ENCODE measurements around the gene ELSPBP1.

The ELSPBP1 gene

GRCh38 chr19:48043675-48044258, 49.3 kb downstream of the ELSPBP1 start, which contains the start of gene CABP5:
CABP5 (minus strand) TSS chr19:48044079; CDS start chr19:48043922, 157 bp downstream.
- TF ChIP-seq CTCF (IDR thresholded peaks at IDR 0.05; ENCODE audit: insufficient read depth, low read depth, low read length, missing control alignments) = no peak
- DNase-seq (ENCODE audit: low read depth) = no peak
- H3K4me3 ChIP-seq (ENCODE audit: low read depth, low read length) = no peak within 1 kb of the TSS

- DNase-seq (ENCODE audit: low read depth) = no peak
- no peak for TF ChIP-seq CTCF (IDR thresholded peaks at IDR 0.05; ENCODE audit: insufficient read depth, low read depth, low read length, missing control alignments)
- H3K4me3 ChIP-seq (ENCODE audit: low read depth, low read length) = no peak overlapping the region
Observed at GRCh38 chr19:48044561-48044960, 50.1 kb downstream of the ELSPBP1 start.

- DNase-seq (ENCODE audit: low read depth) = no peak
Observed at GRCh38 chr19:48051335-48052033, 57.1 kb downstream of the ELSPBP1 start.

GRCh38 chr19:48053076-48053475, 58.6 kb downstream of the ELSPBP1 start:
- H3K4me3 ChIP-seq (ENCODE audit: low read depth, low read length) = no peak overlapping the region
- no peak for DNase-seq (ENCODE audit: low read depth)
- no peak for TF ChIP-seq CTCF (IDR thresholded peaks at IDR 0.05; ENCODE audit: insufficient read depth, low read depth, low read length, missing control alignments)

More at GRCh38 chr19:48051335-48052033, 57.1 kb downstream of the ELSPBP1 start:
- H3K4me3 ChIP-seq (ENCODE audit: low read depth, low read length) = no peak overlapping the region
- no peak for TF ChIP-seq CTCF (IDR thresholded peaks at IDR 0.05; ENCODE audit: insufficient read depth, low read depth, low read length, missing control alignments)

GRCh38 chr19:48053856-48054255, 59.4 kb downstream of the ELSPBP1 start:
- TF ChIP-seq CTCF (IDR thresholded peaks at IDR 0.05; ENCODE audit: insufficient read depth, low read depth, low read length, missing control alignments) = no peak
- H3K4me3 ChIP-seq (ENCODE audit: low read depth, low read length) = no peak overlapping the region
- DNase-seq (ENCODE audit: low read depth) = no peak

GRCh38 chr19:48059331-48059730, 64.9 kb downstream of the ELSPBP1 start:
- no peak for TF ChIP-seq CTCF (IDR thresholded peaks at IDR 0.05; ENCODE audit: insufficient read depth, low read depth, low read length, missing control alignments)
- no peak for DNase-seq (ENCODE audit: low read depth)
- no peak overlapping the region for H3K4me3 ChIP-seq (ENCODE audit: low read depth, low read length)
